GM21529 (cell line): Measurements from ENCODE around the gene ITGAV.

Experiments
- ATAC-seq: cut with Tn5 transposase; IDR thresholded peaks from one replicate; pipeline ENCODE4 v1.9.1; 2021; ENCODE audit not compliant: unreplicated experiment

The ITGAV gene

DNA sequence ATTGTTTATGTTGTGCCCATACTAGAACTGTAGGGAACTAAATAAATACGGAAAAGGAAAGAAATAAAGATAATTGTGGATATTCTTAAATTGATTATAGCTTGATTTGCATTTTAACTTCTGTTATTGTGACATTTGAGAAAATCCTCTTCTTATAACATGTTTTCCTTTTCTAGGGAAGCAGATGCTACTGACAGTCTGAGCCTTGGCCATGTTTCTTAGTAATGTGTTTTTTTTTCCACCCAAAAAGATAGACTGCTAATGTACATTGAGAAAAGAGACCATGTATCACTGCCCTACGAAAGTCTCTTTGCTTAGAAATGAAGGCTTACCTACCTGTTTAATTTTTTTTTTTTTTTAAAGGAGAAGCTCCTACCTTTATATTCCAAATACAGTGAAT, 22.2 kb downstream of the ITGAV start:
- ATAC-seq: no peak

- ATAC-seq: peak; percentile 52
These were observed 22.9 kb downstream of the ITGAV start for GRCh38 chr2:186612555-186613440.

- ATAC-seq: no peak
These were observed 24.5 kb downstream of the ITGAV start for GRCh38 chr2:186614373-186614772.

GRCh38 chr2:186617148-186617547, 27.3 kb downstream of the ITGAV start:
- ATAC-seq: no peak

DNA sequence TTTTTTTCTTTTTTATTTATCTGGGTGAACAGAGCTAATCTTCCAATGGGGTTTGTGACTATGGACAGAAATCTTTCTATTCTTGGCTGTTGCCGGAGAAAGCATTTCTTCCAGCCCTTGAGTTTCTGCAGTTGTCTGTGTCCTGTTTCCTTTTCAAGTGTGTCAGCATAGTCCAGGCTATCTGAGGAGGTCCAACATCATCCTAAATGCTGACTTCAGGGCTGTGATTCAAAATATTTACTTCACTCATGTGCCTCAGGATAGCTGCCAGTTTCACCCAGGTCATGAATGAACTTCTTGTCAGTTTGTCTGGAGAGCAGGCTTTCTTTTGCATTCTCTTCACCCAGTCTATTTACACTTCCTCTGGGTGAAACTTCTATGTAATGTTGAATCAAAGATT, 27.9 kb downstream of the ITGAV start:
- ATAC-seq: no peak

GRCh38 chr2:186618696-186619095, 28.8 kb downstream of the ITGAV start:
- ATAC-seq: no peak

GRCh38 chr2:186623084-186623483, 33.2 kb downstream of the ITGAV start:
- no peak for ATAC-seq

DNA sequence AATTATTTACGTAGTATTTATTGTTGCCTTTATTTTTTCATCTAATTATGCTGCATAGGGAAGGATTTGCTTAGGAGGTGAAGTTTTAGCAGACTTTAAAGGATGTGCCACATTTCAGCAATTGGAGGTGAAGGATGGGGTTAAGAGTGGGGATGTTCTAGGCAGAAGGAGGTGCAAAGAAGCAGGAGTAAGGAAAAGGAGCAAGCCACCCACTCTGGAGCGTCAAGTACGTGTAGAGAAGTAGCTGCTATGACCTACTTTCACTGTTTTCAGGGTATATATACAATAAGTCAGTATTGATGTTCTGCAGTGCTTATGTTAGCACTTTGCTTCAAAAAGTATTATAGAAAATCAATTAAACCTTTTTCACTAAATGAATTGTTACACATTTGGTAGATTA, 34.4 kb downstream of the ITGAV start:
- no peak for ATAC-seq

DNA sequence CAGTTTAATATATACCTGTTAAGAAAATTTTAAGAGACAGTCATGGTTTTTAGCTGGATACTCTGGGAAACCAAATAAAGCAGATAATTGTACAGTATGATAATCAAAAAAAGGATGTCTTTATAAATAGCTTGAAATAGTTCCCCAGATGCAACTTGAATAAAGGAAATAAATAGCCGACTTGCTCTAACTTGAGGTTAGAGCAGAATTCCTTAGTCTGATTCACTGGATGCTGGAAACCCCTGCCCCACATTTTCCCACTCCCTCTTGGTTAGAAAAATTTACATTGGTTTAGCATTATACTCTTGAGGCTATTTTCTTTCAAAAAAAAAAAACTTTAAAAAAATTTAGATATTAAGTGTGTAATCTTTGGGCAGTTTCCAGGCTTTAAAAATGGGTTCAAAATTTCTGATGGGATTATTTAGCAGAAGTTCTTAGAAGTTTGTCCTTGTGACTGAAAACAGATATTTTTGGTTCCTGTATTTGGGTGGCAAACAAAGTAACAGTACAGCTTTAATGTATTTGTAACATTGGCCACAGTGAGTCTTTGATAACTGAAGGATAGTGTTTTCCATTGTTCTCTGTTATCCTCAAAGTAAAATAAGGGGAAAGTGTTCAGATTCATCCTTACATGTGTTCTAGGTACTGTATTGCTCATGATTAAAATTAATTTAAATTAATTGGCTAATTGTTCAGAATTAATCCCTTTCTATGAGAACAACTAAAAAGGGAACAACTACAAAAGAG, 39.6 kb downstream of the ITGAV start:
- no peak for ATAC-seq

GRCh38 chr2:186632417-186632816, 42.6 kb downstream of the ITGAV start:
- no peak for ATAC-seq

GRCh38 chr2:186634701-186635100, 44.8 kb downstream of the ITGAV start:
- no peak for ATAC-seq

DNA sequence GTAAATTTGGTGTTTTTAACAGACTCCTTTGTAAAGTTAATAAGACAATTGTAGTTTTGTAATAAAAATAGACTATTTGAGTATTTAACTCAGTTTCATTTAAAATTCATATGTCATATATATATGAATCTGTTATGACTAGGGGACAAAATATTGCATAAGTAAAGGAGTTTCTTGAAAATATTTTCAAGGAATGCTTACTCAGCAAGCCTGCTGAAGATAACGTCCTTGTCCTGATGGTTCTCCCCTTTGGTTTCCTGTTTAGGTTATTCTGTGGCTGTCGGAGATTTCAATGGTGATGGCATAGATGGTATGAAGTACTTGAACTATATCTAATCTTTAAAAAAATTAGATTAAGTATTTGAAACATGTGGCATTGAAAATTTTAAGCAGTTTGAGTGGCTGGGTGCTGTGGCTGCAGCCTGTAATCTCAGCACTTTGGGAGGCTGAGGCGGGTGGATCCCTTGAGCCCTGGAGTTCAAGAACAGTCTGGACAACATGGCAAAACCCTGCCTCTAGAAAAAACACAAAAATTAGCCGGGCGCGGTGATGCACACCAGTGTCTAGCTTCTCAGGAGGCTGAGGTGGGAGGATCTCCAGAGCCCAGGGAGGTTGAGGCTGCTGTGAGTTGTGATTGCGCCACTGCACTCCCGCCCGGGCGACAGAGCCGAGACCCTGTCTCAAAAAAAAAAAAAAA, 47.1 kb downstream of the ITGAV start:
- ATAC-seq: no peak

- ATAC-seq: no peak
These were observed 47.6 kb downstream of the ITGAV start for GRCh38 chr2:186637497-186637800.

GRCh38 chr2:186639939-186640338, 50.1 kb downstream of the ITGAV start:
- peak; percentile 78 for ATAC-seq

GRCh38 chr2:186641132-186641806, 51.4 kb downstream of the ITGAV start:
- ATAC-seq: peak; percentile 30

DNA sequence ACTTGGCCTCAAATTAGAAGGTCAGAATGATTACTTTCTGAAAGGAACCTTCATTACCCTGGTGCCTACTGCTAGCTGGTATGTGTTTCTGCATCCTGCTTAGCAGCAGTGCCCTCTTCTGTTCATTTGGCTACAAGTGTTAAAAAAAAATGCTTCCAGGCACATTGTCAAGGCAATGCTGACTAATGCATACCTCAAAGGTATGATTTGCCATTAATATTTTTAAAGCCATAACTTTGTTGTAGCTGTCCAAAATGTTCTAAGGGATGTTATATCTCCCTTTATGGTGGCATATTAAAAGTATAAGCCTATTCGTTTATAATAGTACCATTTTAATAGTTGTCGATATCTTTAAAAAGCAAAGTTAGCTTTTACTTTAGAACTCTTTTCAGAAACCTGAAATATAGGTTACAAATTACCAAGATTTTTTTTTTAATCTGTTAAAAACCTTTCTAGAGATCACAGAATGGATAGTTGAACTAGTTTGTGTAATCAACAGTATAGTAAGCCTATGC, 52.0 kb downstream of the ITGAV start:
- peak; percentile 76 for ATAC-seq

DNA sequence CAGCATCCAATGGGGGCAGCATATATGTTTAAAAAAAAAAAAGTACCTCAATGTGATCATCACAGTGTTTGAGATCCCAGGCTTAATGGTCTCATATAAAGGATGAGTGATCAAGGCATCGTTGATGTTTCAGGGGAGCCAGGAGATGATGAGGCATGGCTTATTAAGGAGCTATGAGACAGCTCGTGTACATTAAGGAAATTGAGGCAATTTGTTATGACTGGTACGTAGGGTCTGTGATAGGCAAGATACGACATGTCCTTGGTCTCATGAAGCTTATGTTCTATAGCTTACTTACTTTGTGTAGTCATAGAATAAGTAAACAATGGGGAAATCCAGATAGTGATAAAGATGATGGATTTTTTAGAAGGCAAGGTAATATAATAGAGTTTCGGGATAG, 54.9 kb downstream of the ITGAV start:
- ATAC-seq: no peak

DNA sequence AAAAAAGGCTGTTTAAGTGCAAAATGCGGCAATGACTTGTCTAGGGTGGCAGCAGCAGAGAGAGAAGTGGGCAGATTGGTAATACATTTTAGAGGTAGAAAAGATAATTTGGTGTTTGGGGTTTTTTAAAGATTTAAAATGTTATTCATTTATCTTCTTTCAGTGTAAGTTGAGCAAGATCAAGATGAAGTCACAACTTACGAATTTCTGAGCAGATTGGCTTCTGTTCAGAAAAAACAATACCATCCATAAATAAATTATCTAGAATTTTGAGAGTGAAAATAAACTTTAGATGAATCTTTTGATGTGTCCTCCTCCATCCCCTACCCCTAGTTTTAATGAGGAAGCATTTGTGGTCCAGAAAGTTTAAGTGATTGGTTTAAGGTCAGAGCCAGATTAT, 56.1 kb downstream of the ITGAV start:
- ATAC-seq: no peak

DNA sequence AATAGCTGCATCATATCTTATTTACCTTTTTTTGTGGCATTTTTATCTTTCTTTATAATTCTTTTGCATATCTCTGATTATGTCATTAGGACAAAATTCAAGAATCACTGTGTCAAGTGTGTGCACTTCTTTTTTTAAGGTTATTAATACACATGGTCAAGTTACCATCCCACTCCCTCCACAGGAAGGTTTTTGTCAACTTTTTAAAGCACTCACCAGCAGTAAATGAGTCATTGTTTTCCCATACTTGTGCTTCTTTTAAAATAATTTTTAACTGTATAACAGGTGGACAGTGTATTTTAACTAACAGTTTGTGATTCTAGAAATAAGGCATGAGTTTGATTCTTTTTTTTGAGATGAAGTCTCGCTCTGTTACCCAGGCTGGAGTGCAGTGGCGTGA, 58.3 kb downstream of the ITGAV start:
- ATAC-seq: no peak

GRCh38 chr2:186653511-186653910, 63.7 kb downstream of the ITGAV start:
- no peak for ATAC-seq

DNA sequence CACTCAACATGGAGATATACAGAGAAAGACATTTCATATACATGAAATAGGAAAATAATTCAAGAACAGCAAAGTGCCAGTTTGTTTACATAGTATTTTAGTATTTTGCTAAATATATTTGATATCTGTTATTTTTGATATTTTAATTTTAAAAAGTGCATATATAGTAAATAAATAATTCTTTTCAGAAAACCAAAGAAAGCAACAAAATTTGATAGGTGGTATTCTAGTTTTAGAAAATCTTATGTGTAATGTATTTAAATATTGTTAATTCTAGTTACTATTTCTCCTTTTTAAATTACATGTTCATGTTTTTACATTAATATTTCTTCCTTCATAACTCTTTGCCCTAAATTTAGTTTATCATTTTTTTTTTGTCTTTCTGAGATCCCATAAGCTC, 69.5 kb downstream of the ITGAV start:
- no peak for ATAC-seq
